ENCODE data around the gene RANBP17.
"Not testable (repeated sequence)": the region's sequence is repeated elsewhere in the genome, so short reads cannot be mapped to it uniquely, and the experiment has no call there.

RANBP17 gene

GRCh38 chr5:170941788-170942187 is 80.0 kb downstream of the RANBP17 start:
- H3K4me3 Mint-ChIP-seq = no peak overlapping the region
- no peaks in the 10 kb centered on the region for H3K9me3 Mint-ChIP-seq
- H3K36me3 Mint-ChIP-seq (ENCODE audit: low read depth) = no peaks in the 10 kb centered on the region
- no peak overlapping the region for H3K27ac Mint-ChIP-seq
- H3K27me3 Mint-ChIP-seq = peaks cover 3% of the 10 kb centered on the region
- no peaks in the 10 kb centered on the region for H3K4me1 Mint-ChIP-seq (ENCODE audit: low read depth)

DNA sequence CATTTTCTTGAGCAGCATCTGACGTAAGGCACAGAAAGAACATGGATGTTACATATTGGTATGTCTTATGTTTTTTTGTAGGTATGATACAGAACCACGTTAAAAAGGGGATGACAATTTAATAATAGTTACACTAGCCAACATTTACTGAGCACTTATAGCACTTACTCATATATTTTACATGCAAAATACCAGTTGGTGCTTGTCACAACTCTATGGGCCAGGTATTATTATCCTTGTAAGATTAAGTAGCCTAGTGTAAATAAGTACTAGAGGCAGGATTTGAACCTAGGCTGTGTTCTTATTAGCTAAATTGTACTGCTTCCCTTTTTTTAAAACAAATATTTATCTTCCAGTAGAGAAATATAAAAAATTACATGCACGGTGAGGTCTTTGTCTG is 83.5 kb downstream of the RANBP17 start:
- H3K4me1 Mint-ChIP-seq (ENCODE audit: low read depth) = no peaks in the 10 kb centered on the region
- H3K9me3 Mint-ChIP-seq = no peaks in the 10 kb centered on the region
- no peak overlapping the region for H3K27ac Mint-ChIP-seq
- no peaks in the 10 kb centered on the region for H3K36me3 Mint-ChIP-seq (ENCODE audit: low read depth)
- peaks cover 3% of the 10 kb centered on the region for H3K27me3 Mint-ChIP-seq
- no peak overlapping the region for H3K4me3 Mint-ChIP-seq

- no peaks in the 10 kb centered on the region for H3K27me3 Mint-ChIP-seq
- no peaks in the 10 kb centered on the region for H3K4me1 Mint-ChIP-seq (ENCODE audit: low read depth)
- no peaks in the 10 kb centered on the region for H3K36me3 Mint-ChIP-seq (ENCODE audit: low read depth)
- H3K4me3 Mint-ChIP-seq = no peak overlapping the region
- no peaks in the 10 kb centered on the region for H3K9me3 Mint-ChIP-seq
- H3K27ac Mint-ChIP-seq = no peak overlapping the region
Measured at GRCh38 chr5:170960567-170960966, 98.7 kb downstream of the RANBP17 start.

- Mint-ChIP-seq H3K36me3 (ENCODE audit: low read depth) (no peaks in the 10 kb centered on the region), H3K4me1 (ENCODE audit: low read depth) (no peaks in the 10 kb centered on the region), H3K4me3 (no peak overlapping the region), H3K27ac (no peak overlapping the region), H3K27me3 (no peaks in the 10 kb centered on the region), H3K9me3 (no peaks in the 10 kb centered on the region)
Measured at GRCh38 chr5:170963521-170963920, 101.7 kb downstream of the RANBP17 start.

DNA sequence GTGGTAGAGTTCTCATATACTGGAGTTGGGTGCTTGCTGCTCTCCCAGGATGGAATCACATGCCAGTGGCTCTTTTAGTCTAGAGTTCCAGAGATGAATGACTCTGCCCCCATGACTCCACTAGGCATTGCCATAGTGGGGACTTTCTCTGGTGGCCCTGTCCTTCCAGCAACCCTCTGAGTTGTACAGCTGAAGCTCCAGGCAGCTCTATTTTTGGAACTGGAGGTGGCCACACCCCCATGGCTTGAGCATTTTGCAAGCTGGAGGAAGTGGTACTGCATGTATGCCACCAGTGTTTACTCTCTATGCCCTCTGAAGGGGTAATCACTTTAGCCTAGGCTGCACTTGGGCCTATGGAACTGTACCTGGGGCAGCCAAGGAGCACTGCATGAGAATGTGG is 112.6 kb downstream of the RANBP17 start:
- H3K4me1 Mint-ChIP-seq (ENCODE audit: low read depth) = no peaks in the 10 kb centered on the region
- no peak overlapping the region for H3K27ac Mint-ChIP-seq
- H3K27me3 Mint-ChIP-seq = no peaks in the 10 kb centered on the region
- H3K9me3 Mint-ChIP-seq = peaks cover under 1% of the 10 kb centered on the region
- H3K36me3 Mint-ChIP-seq (ENCODE audit: low read depth) = no peaks in the 10 kb centered on the region
- no peak overlapping the region for H3K4me3 Mint-ChIP-seq

- H3K4me3 Mint-ChIP-seq; H3K36me3 Mint-ChIP-seq (ENCODE audit: low read depth); H3K27me3 Mint-ChIP-seq; H3K4me1 Mint-ChIP-seq (ENCODE audit: low read depth); H3K27ac Mint-ChIP-seq: not testable (repeated sequence)
- peaks cover 14% of the 10 kb centered on the region for H3K9me3 Mint-ChIP-seq
Measured at GRCh38 chr5:170980261-170980660, 118.4 kb downstream of the RANBP17 start.

GRCh38 chr5:170985486-170985885 is 123.7 kb downstream of the RANBP17 start:
- Mint-ChIP-seq H3K27me3 (no peaks in the 10 kb centered on the region), H3K27ac (no peak overlapping the region), H3K9me3 (peaks cover 8% of the 10 kb centered on the region), H3K36me3 (ENCODE audit: low read depth) (no peaks in the 10 kb centered on the region), H3K4me1 (ENCODE audit: low read depth) (no peaks in the 10 kb centered on the region), H3K4me3 (no peak overlapping the region)

- H3K36me3 Mint-ChIP-seq (ENCODE audit: low read depth) = no peaks in the 10 kb centered on the region
- H3K9me3 Mint-ChIP-seq = peaks cover 2% of the 10 kb centered on the region
- no peak overlapping the region for H3K4me3 Mint-ChIP-seq
- no peaks in the 10 kb centered on the region for H3K27me3 Mint-ChIP-seq
- no peaks in the 10 kb centered on the region for H3K4me1 Mint-ChIP-seq (ENCODE audit: low read depth)
- H3K27ac Mint-ChIP-seq = no peak overlapping the region
Measured at GRCh38 chr5:170986598-170986997, 124.8 kb downstream of the RANBP17 start.

DNA sequence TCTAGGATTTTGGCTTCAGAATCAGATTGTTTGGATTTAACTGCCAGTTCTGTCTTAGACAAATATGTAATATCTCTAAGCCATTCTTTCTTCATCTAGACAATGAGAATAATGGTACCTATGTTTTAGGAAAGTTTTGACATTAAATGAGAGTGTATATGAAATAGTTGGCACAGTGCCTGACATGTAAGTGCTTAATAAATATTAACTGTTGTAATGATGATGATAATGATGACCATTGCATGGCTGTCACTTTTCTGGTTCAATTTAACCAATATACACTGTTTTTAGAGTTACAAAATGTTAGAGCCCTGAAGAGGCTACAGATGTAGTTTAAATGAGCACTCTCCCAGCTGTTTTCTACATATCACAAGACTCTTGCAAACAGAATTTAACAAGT is 131.7 kb downstream of the RANBP17 start:
- Mint-ChIP-seq H3K36me3 (ENCODE audit: low read depth) (no peaks in the 10 kb centered on the region), H3K27me3 (no peaks in the 10 kb centered on the region), H3K4me1 (ENCODE audit: low read depth) (no peaks in the 10 kb centered on the region), H3K4me3 (no peak overlapping the region), H3K27ac (no peak overlapping the region), H3K9me3 (no peaks in the 10 kb centered on the region)

- no peaks in the 10 kb centered on the region for H3K4me1 Mint-ChIP-seq (ENCODE audit: low read depth)
Measured at GRCh38 chr5:171010086-171010485, 148.3 kb downstream of the RANBP17 start.

GRCh38 chr5:171010816-171011215 is 149.0 kb downstream of the RANBP17 start:
- H3K9me3 Mint-ChIP-seq = peaks cover 5% of the 10 kb centered on the region
- H3K27ac Mint-ChIP-seq = no peak overlapping the region
- H3K27me3 Mint-ChIP-seq = no peaks in the 10 kb centered on the region
- H3K4me3 Mint-ChIP-seq = no peak overlapping the region
- no peaks in the 10 kb centered on the region for H3K4me1 Mint-ChIP-seq (ENCODE audit: low read depth)
- H3K36me3 Mint-ChIP-seq (ENCODE audit: low read depth) = no peaks in the 10 kb centered on the region

More at GRCh38 chr5:171010086-171010485, 148.3 kb downstream of the RANBP17 start:
- no peak overlapping the region for H3K27ac Mint-ChIP-seq
- H3K9me3 Mint-ChIP-seq = peaks cover 5% of the 10 kb centered on the region
- no peaks in the 10 kb centered on the region for H3K36me3 Mint-ChIP-seq (ENCODE audit: low read depth)
- H3K4me3 Mint-ChIP-seq = no peak overlapping the region
- no peaks in the 10 kb centered on the region for H3K27me3 Mint-ChIP-seq

DNA sequence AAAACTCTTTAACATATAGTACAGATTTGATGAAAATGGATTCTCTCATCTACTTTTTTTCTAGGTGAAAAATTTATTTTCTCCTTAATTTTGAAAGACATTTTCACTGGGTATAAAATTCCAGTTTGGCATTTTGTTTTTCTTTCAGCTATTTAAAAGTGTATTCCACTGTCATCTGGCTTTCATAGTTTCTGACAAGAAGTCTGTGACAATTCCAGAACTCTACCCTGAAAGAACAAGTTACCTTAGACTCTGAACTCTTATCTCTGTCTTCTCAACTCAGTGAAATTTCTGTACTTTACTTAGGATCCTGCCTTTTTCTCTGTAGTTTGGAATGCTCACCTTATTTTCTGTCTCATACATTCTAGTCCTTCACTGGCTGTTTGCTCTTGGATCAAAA is 161.7 kb downstream of the RANBP17 start:
- Mint-ChIP-seq H3K36me3 (ENCODE audit: low read depth) (no peaks in the 10 kb centered on the region), H3K27ac (no peak overlapping the region), H3K9me3 (peaks cover 4% of the 10 kb centered on the region), H3K4me3 (no peak overlapping the region), H3K4me1 (ENCODE audit: low read depth) (no peaks in the 10 kb centered on the region), H3K27me3 (no peaks in the 10 kb centered on the region)

GRCh38 chr5:171024084-171024483 is 162.3 kb downstream of the RANBP17 start:
- no peak overlapping the region for H3K27ac Mint-ChIP-seq
- no peaks in the 10 kb centered on the region for H3K4me1 Mint-ChIP-seq (ENCODE audit: low read depth)
- H3K36me3 Mint-ChIP-seq (ENCODE audit: low read depth) = no peaks in the 10 kb centered on the region
- H3K27me3 Mint-ChIP-seq = no peaks in the 10 kb centered on the region
- H3K4me3 Mint-ChIP-seq = no peak overlapping the region
- peaks cover 4% of the 10 kb centered on the region for H3K9me3 Mint-ChIP-seq

GRCh38 chr5:171029401-171029800 is 167.6 kb downstream of the RANBP17 start:
- Mint-ChIP-seq H3K27me3 (no peaks in the 10 kb centered on the region), H3K9me3 (no peaks in the 10 kb centered on the region), H3K27ac (no peak overlapping the region), H3K36me3 (ENCODE audit: low read depth) (no peaks in the 10 kb centered on the region), H3K4me1 (ENCODE audit: low read depth) (no peaks in the 10 kb centered on the region), H3K4me3 (no peak overlapping the region)

GRCh38 chr5:171031977-171032376 is 170.2 kb downstream of the RANBP17 start:
- no peak overlapping the region for H3K27ac Mint-ChIP-seq
- H3K4me3 Mint-ChIP-seq = no peak overlapping the region
- no peaks in the 10 kb centered on the region for H3K36me3 Mint-ChIP-seq (ENCODE audit: low read depth)
- H3K9me3 Mint-ChIP-seq = peaks cover 4% of the 10 kb centered on the region
- H3K4me1 Mint-ChIP-seq (ENCODE audit: low read depth) = no peaks in the 10 kb centered on the region
- H3K27me3 Mint-ChIP-seq = no peaks in the 10 kb centered on the region

GRCh38 chr5:171032435-171032973 is 170.7 kb downstream of the RANBP17 start:
- Mint-ChIP-seq H3K4me3 (no peak overlapping the region), H3K27me3 (no peaks in the 10 kb centered on the region), H3K36me3 (ENCODE audit: low read depth) (no peaks in the 10 kb centered on the region), H3K4me1 (ENCODE audit: low read depth) (no peaks in the 10 kb centered on the region), H3K9me3 (peaks cover 4% of the 10 kb centered on the region), H3K27ac (no peak overlapping the region)
